HL-60/S4 treated with retinoic acid at 250 ng/mL for 4 days and 3 days (cell line): ENCODE results near the gene FCAMR.

Experiments
- in situ Hi-C: fragments of 300-500 bp; cut with MboI; formaldehyde crosslinking; loops from 2 replicates; pipeline ENCODE4 v1.7.0; 2022; ENCODE audit warnings: low sequenced_read_pairs

The FCAMR gene

GRCh38 chr1:206937425-206937824, 32.8 kb downstream of the FCAMR start:
- in situ Hi-C loops = no loop called here

- in situ Hi-C loops = no loop called here
Observed at GRCh38 chr1:206935491-206936067, 34.7 kb downstream of the FCAMR start.

- in situ Hi-C loops = no loop called here
Observed at GRCh38 chr1:206933333-206933945, 36.8 kb downstream of the FCAMR start.

- in situ Hi-C loops = no loop called here
Observed at GRCh38 chr1:206932177-206932576, 38.1 kb downstream of the FCAMR start.

DNA sequence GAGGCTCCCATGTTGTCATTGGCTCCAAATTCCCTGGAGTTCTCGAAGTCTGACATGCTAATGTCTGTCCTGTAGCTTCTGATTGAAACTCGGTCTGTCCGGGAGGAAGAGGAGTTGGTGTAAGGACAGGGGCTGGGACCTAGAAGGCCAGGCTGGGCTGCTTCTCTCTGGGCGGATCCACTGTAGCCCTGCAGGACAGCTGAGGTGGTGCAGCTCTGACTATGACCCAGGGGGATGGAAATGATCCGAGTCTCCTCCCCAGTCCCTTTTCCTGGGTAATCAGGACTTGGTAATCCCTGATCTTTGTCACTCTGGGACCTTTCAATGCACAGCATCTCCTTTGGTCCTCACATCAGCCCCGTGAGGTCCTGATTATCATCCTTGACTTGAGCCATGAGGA, 38.6 kb downstream of the FCAMR start:
- in situ Hi-C loops = no loop called here

DNA sequence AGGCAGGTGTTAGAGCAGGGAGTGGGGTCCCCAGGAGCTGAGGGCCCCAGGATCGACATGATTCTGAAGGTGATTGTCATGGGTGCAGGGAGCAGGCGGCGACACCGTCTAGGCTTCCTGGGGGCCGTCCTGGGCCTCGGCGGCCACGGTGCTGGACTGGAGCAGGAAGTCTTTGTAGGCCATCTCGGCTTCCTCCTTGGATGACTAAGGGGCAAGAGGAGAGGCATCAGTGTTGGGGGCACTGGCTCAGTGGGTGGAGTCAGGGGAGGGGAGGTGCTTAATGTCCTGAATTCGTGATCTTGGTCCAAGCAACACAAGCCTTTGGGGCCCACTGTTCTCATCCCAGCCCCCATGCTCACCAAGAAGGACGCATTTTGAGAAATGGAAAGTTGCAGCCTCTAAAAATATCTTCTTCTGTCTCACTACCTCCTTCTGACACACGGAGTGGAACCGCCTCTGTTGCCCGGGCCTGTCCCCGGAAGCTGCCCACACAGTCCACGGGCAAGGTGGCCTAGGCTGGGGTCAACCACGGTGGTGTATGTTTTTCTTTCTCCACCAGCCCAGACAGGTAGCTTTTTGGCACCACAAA, 40.0 kb downstream of the FCAMR start:
- in situ Hi-C loops = no loop called here

DNA sequence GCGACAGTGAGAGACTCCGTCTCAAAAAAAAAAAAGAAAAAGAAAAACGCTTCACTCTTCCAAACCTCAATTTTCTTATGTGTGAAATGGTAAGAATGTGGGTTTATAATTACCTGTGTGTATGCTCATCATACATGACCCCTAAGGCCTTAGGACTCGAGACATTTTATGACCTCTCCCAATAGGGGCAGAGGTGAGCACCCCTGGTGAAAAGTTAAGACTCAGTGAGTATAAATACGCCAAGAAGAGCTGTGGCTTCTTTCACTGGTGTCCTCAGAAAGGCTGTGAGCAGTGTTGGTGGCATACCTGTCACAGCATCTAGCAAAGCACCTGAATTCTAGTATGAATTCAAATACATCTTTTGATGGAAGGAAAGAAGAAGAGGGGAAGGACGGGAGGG, 40.7 kb downstream of the FCAMR start:
- in situ Hi-C loops = no loop called here

DNA sequence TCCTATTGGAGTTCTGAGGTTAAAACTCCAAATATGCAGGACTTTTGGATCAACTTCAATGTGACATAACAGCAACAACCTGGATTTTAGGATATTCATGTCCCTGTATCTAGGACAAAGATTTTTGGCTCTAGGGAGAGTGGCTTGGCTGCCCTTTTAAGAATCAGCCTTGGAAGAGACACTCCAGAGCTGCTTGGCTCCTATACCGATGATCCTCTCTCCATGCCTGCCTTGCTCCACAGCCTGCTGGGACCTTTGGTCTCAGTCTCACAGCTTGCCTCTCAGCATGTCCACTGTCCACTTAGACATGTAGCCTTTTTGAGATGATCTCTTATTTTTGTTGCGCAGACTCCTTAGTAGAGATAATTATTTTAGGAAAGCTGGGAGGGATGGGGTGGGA, 44.0 kb downstream of the FCAMR start:
- in situ Hi-C loops = no loop called here

DNA sequence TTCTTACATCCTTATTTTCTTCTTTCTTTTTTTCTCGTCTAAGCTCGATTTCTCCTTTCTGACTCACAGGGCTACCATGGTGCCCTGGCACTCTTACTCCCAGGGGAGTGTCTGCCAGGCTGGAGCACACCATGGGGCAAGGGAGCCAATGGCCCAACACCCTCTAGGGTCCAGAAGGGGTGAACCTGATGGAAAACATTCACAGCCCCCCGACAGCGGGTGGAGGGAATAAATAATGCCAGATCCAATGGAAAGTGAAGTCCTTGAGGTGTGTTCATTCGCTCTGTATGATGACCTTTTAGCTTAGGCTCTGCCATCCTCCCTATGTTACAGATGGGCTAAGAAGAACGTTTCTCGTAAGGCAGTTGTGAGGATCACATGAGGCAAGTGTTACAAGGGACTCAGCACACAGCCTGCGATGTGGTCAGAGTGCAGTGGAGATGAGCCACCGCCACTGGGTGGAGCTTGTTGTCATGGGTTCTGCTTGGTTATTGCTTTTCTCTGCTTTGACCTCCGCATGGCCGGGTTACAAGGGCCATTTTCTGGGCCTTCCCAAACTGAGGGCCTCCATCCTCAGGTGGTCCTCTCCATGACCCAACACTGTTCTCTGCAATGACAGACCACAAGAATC, 45.0 kb downstream of the FCAMR start:
- in situ Hi-C loops = no loop called here

DNA sequence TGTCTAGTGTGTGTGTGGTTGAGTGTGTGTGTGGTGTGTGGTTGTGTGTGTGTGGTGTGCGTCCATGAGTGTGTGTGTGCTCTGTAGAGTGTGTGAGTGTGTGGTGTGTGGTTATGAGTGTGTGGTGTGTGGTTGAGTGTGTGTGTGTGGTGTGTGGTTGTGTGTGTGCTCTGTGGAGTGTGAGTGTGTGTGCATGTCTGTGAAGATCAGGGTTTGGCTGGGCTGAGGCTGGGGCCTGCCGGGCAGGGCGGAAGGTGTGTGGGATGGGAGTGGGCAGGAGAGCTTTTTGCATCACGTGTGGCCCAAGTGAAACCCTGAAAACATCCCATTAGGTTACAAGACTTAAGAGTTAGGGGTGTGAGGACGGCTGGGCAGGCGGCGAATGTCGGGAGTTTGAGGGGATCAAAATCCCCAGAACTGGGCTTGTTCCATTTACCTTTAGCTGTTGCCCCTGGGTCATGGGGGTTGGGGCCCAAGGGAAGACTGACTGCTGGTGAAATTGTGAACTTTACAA, 45.6 kb downstream of the FCAMR start:
- in situ Hi-C loops = loop anchor here (25.0 kb wide), 1 partner anchor 287 kb away; the partner anchor contains the start of gene DYRK3

GRCh38 chr1:206923961-206924557, 46.2 kb downstream of the FCAMR start:
- in situ Hi-C loops = loop anchor here (25.0 kb wide), 1 partner anchor 287 kb away; the partner anchor contains the start of gene DYRK3

- in situ Hi-C loops = loop anchor here (25.0 kb wide), 1 partner anchor 286 kb away; the partner anchor contains the start of gene DYRK3
Observed at GRCh38 chr1:206923009-206923960, 47.0 kb downstream of the FCAMR start.

GRCh38 chr1:206922524-206922923, 47.7 kb downstream of the FCAMR start:
- in situ Hi-C loops = loop anchor here (25.0 kb wide), 1 partner anchor 285 kb away; the partner anchor contains the start of gene DYRK3

GRCh38 chr1:206921772-206922265, 48.4 kb downstream of the FCAMR start, which contains the start of gene FCMR:
Gene FCMR (minus strand): TSS chr1:206921941. CDS start chr1:206921854, 87 bp downstream.
- in situ Hi-C loops = loop anchor here (25.0 kb wide), 1 partner anchor 285 kb away; the partner anchor contains the start of gene DYRK3

DNA sequence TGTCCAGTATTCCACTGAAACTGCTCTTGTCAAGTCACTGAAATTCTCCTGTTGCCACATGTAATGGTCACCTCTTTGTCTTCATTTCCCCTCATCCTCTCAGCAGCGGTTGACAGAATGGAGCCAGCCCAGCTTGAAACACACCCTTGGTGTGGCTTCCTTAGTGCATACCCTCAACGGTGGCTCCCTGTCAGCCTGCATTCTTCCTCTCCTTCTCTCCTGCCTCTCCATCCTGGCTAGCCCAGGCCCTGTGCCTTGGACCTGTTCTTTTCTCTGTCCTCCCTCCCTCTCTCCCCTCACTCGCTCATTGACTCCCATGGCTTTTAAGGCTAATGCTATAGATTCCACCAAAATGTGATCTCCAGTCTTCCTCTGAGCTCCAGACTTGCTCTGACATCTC, 52.2 kb downstream of the FCAMR start:
- in situ Hi-C loops = loop anchor here (10.0 to 25.0 kb wide), 2 partner anchors 183 to 281 kb away; partner anchors contain the start of gene DYRK3

DNA sequence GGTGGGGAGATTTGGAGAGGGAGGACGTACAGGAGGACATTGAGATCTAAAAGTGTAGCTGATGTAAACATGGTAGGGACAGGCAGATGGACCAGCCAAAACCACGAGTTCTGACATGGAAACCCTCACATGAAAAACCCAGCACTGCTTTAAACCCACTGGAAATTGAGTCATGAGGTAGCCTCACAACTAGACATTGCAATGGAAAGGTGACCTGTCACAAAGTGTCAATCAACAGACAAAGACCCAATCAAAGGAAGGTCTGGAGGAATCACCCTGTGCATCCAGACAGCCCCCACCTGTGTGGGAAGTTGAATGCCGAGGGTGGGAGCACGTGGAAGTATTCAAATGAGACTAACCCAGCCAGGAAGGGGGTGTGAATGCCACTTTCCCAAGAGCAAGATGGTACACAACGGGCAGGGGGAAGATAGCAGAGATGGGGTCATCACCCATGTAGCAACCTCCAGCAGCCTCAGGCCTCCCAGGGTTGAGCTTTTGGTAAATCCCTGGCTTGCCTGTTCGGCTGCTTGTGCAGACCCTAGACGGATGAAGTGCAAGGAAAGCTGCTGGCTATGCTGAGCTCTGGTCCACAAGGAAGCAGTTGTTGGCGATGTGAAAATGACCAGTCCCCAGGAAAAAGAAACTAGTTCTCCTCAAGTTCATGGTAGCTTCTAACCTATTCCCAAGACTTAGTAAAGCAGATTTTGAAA, 54.1 kb downstream of the FCAMR start:
- in situ Hi-C loops = loop anchor here (10.0 to 25.0 kb wide), 2 partner anchors 181 to 279 kb away; partner anchors contain the start of gene DYRK3

DNA sequence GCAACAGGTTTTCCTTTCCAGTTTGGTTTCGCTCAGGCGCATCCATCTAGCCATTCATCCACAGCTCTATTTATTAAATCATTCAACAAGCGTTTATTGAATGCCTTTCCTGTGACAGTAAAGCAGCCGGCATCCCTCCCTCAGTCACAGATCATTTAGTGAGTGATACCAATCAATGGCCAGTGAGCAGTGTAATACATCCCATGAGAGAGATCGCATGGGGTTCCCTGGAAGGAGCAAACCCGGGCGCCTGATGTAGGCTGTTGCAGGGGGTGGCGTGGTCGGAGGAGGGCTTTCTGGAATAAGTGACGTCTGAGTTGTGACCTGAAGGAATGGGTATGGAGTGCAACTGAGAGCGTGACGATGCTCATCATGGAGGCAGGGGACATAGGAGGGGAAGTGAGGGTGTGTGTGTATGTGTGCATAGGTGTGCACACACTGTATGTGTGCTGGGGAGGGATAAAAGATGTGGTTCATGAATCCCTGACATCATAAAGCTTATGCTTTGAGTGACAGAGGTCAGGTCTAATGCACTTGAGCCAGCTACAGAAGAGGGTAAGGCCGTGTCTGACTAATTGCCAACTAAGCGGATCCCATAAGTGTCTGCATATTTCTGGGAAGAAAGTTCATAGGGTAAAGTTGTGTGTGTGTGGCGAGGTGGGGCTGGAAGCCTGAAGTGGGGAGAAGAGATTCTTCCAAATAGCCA, 55.1 kb downstream of the FCAMR start:
- in situ Hi-C loops = loop anchor here (10.0 to 25.0 kb wide), 2 partner anchors 180 to 278 kb away; partner anchors contain the start of gene DYRK3
